NOMO-1 treated with DMSO at 0.1 percent for 48 hours (cell line): Measurements from ENCODE around the gene LECT2.

Experiments
- DNase-seq: peaks from one replicate; lab custom pipeline; 2025; ENCODE audit not compliant: unreplicated experiment; lab: John Stamatoyannopoulos, UW

LECT2 gene

GRCh38 chr5:135942202-135942771 is 12.5 kb downstream of the LECT2 start:
- no peak for DNase-seq

- DNase-seq: no peak
These were observed 13.1 kb downstream of the LECT2 start for GRCh38 chr5:135941711-135942110.

- no peak for DNase-seq
These were observed 17.4 kb downstream of the LECT2 start for GRCh38 chr5:135937245-135937911.

GRCh38 chr5:135934939-135935338 is 19.8 kb downstream of the LECT2 start:
- no peak for DNase-seq

GRCh38 chr5:135930949-135931295 is 23.9 kb downstream of the LECT2 start:
- DNase-seq: no peak

- no peak for DNase-seq
These were observed 24.5 kb downstream of the LECT2 start for GRCh38 chr5:135930029-135930948.

GRCh38 chr5:135921388-135921787 is 33.4 kb downstream of the LECT2 start:
- DNase-seq: peak; percentile 35

GRCh38 chr5:135920199-135920598 is 34.6 kb downstream of the LECT2 start:
- no peak for DNase-seq

GRCh38 chr5:135916638-135917263 is 38.0 kb downstream of the LECT2 start:
- no peak for DNase-seq

- no peak for DNase-seq
These were observed 39.2 kb downstream of the LECT2 start for GRCh38 chr5:135915466-135916001.

GRCh38 chr5:135913713-135914626 is 40.8 kb downstream of the LECT2 start:
- DNase-seq: no peak

- no peak for DNase-seq
These were observed 49.6 kb downstream of the LECT2 start for GRCh38 chr5:135905144-135905543.

GRCh38 chr5:135901633-135902032 is 53.1 kb downstream of the LECT2 start:
- no peak for DNase-seq

- DNase-seq: no peak
These were observed 54.5 kb downstream of the LECT2 start for GRCh38 chr5:135900276-135900675.

- no peak for DNase-seq
These were observed 56.1 kb downstream of the LECT2 start for GRCh38 chr5:135898651-135899050.
